HT-29 (cell line): Measurements from ENCODE around the gene PDF. TPM values are rescaled to one million over a fixed set of nuclear protein-coding genes. Genes with fewer than 3 reads are reported as not detected.

Experiments used
- DNase-seq: peaks from one replicate; pipeline ENCODE4 v3.0.0-alpha.2; 2015; ENCODE audit warnings: low spot score
- total RNA-seq: library from RNA; depleted of rRNA; stranded (reverse); fragments of >200 nt; shearing (Covaris generic); gene quantifications from 2 replicates; pipeline ENCODE4 v1.2.3, GENCODE V29; 2014

The PDF gene
- total RNA-seq, 1 experiment from 2014 or later = 81.5 TPM

GRCh38 chr16:69339289-69340094 is 9.1 kb upstream of the PDF start, which contains the start of the genes COG8 and NIP7:
TSS of gene COG8 (minus strand) at chr16:69339564. CDS start at chr16:69339552, 12 bp downstream.
TSS of gene NIP7 (plus strand) at chr16:69339772. CDS start at chr16:69339830, 58 bp downstream.
- DNase-seq = peak; percentile 98

DNA sequence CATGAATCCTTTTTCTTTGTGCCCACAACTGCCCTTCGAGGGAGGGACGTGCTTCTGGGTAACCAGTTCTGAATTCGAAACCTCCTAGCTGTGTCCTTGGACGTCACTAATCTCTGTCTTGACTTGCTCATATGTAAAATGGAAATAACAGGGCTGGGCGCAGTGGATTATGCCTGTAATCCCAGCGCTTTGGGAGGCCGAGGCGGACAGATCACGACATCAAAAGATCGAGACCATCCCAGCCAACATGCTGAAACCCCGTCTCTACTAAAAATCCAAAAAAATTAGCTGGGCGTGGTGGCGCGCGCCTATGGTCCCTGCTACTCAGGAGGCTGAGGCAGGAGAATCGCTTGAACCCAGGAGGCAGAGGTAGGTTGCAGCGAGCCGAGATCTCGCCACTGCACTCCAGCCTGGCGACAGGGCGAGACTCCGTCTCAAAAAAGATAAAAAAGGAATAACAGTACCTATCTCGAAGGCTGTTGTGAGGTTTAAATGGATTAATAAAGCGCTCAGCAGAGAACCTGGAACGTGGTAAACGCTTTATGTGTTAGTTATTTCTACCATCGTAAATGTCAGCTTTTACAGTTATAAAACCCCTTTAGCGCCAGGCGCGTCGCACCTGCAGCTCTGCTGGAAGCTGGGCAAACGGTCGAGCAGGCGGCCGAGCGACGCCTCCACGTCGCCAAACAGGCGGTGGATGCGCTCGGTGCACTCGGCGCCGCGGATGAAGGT is 8.3 kb upstream of the PDF start:
- DNase-seq = no peak

DNA sequence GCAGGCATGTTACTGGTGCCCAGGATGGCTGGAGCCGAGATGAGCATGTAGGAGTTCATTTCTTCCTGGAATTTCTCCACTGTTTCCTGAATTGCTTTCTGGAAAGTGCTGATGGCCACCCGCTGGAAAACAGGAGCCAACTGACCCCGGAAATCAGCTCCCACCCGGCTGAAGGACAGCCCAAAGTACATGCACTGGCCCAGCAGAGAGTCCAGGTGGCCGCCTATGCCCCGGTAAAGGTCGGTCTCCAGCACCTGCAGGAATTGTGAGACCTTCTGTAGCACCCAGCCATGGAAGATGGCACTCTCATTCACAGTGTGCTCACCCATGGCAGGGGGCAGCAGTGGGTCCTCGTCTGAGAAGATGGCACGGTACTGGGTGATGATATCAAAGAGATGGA is 4.3 kb upstream of the PDF start:
- DNase-seq = no peak

GRCh38 chr16:69329369-69330285 is 761 bp downstream of the PDF start:
- DNase-seq = peak; percentile 47

DNA sequence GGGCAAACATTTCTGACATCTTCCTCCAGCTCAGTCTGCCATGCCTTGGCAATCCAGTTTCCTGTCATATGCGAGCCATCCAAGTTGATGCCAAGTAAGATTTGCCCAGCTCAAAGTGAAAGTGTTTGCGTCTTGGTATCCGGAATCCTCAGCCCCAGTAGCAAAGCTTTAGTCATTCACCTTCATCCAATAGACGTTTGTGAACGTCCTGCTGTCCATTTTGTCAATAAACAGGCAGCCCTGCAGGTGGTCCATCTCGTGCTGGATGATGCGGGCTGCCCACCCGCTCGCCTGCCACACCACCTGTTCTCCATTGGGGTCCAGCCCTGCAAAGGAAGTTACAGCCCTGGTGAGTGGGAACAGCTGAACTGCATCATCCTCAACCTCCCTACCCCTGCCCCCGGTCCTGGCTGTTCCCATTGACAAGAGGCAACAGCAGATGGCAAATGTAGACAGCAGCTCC is 1.5 kb downstream of the PDF start:
- peak; percentile 48 for DNase-seq

GRCh38 chr16:69327585-69328310 is 2.6 kb downstream of the PDF start:
- no peak for DNase-seq

GRCh38 chr16:69326172-69326873 is 4.1 kb downstream of the PDF start:
- DNase-seq = peak; percentile 55

- DNase-seq = no peak
Observed at GRCh38 chr16:69325784-69326171, 4.6 kb downstream of the PDF start.

DNA sequence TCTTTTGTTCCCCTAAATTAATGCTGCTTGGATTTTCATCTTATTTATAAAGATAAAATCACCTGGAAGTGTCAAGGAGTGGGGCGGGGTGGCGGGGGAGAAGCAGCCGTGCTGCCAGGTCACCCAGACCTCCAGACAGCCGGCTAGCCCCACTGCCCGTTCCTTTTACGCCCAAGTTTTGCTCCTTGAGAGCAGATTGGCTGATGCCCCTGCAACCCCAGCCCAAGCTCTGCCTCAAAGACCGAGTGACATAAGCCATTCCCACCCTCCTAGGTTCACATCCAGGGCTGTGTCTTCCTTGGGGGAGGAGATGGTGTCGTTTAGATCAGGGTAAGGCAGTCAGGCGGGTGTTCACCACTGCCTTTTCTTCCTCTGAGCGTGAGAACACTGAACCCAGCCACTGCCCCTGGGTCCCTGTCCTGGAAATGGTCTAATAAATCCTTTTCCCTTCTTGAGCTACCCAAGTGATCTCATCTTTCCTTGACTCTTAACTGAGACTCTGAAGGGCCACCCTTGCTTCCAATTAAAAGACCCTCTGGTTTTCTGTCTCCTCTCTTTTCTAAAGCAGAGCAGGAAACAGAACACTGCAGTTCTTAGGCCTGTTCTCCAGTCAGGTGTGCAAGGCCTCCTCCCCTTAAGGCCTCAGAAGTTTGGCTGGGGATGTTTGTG is 5.7 kb downstream of the PDF start:
- no peak for DNase-seq

- DNase-seq = peak; percentile 39
Observed at GRCh38 chr16:69324013-69324531, 6.3 kb downstream of the PDF start.

- no peak for DNase-seq
Observed at GRCh38 chr16:69323415-69323814, 7.0 kb downstream of the PDF start.

- no peak for DNase-seq
Observed at GRCh38 chr16:69322343-69322742, 8.0 kb downstream of the PDF start.

DNA sequence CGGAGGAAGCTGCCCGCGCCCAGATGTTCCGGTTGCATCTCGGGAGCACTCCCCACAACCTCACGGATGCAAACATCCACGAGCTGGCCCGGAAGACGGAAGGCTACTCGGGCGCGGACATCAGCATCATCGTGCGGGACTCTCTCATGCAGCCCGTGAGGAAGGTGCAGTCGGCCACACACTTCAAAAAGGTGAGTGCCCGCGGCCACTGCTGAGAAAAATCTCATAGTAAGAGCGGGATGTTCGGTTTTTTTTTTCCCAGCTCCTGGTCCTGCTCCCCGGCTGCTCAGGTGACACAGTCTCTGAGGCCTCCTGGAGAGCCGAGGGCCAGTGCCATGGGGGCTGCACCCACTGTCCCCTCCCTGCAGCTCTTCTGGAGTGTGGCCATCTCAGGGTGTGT is 9.3 kb downstream of the PDF start:
- no peak for DNase-seq

DNA sequence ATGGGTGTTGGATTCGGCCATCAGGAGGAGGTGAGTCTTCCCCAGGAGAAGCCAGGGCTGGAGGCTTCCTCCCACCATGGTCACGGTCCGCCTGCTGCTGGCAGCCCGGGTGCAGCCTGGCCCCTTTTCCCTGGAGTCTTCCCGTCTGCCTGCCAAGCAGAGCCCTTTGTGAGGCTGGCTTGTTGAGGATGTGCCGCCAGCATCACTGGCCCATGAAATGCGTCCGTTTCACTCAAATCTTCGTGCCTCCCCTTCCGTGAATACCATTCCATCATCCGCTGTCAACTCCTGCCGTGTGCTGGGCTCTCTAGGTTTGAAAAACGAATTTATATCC is 9.7 kb downstream of the PDF start:
- no peak for DNase-seq

GRCh38 chr16:69319826-69320739 is 10.3 kb downstream of the PDF start:
- no peak for DNase-seq

DNA sequence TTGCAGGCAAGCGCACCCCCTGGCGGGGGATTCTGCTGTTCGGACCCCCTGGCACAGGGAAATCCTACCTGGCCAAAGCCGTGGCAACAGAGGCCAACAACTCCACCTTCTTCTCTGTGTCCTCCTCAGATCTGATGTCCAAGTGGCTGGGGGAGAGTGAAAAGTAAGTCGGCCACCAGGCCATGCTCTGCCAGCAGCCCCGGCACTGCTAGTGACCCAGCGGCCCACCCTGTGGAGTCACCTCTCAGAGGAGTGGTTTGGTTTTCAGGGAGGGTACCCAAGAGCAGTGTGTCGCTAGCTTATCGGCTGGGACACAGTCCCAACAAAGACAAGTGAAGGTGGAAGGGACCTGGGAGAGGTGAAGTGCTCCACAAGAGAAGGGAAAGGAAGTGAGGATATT is 11.0 kb downstream of the PDF start:
- DNase-seq = no peak

DNA sequence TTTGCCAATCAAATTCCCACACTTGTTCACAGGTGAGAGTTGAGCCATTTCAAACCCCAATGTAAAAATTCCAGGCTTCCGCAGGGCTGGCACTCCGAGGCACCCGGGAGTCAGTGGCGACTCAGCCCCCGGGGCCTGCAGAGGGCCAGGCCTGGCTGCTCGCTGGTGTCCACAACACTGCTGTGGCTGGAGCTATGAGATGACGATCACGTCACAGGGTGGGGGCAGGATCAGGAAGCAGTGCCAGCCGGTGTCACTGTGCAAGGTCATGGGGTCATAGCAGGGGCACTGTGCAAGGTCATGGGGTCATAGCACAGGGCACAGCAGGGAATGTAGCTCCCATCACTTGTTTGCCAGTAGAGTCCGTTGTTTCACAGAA is 11.5 kb downstream of the PDF start:
- no peak for DNase-seq

- DNase-seq = no peak
Observed at GRCh38 chr16:69318177-69318910, 12.0 kb downstream of the PDF start.
